ENCODE measurements around the gene KIF19.
"Not testable (repeated sequence)": the region's sequence is repeated elsewhere in the genome, so short reads cannot be mapped to it uniquely, and the experiment has no call there.

The KIF19 gene

GRCh38 chr17:74280093-74280513 lies 45.9 kb upstream of the KIF19 start:
- H3K9ac ChIP-seq (ENCODE audit: low read length) = no peak overlapping the region
- no peaks in the 10 kb centered on the region for H3K79me2 ChIP-seq (ENCODE audit: insufficient read depth, low read length)
- no peaks in the 10 kb centered on the region for H3K9me2 ChIP-seq (replicated peaks; ENCODE audit: insufficient read depth, low read length)
- H2AFZ ChIP-seq (ENCODE audit: low read depth, low read length, severe bottlenecking) = no peak overlapping the region
- no peaks in the 10 kb centered on the region for H3K9me3 ChIP-seq (ENCODE audit: insufficient read depth, low read length)
- no peak overlapping the region for H3K4me3 ChIP-seq (ENCODE audit: insufficient read depth, low read length, poor library complexity, severe bottlenecking)
- no peaks in the 10 kb centered on the region for H3K36me3 ChIP-seq (ENCODE audit: low read length)
- TF ChIP-seq EZH2phosphoT487 (conservative IDR thresholded peaks at IDR 0.05; ENCODE audit: low read length) = no peak
- no peak for TF ChIP-seq CTCF (IDR thresholded peaks at IDR 0.05; ENCODE audit: insufficient read depth, low read length, poor library complexity, severe bottlenecking)
- no peaks in the 10 kb centered on the region for H3K27me3 ChIP-seq (ENCODE audit: low read length)
- H4K20me1 ChIP-seq (ENCODE audit: low read depth, low read length) = no peaks in the 10 kb centered on the region
- H3K4me2 ChIP-seq (ENCODE audit: low read depth, low read length, poor library complexity, severe bottlenecking) = no peak overlapping the region
- no peaks in the 10 kb centered on the region for H3F3A ChIP-seq (ENCODE audit: insufficient read depth)
- H3K27ac ChIP-seq (ENCODE audit: low read depth, low read length) = no peak overlapping the region

GRCh38 chr17:74281799-74282198 lies 44.2 kb upstream of the KIF19 start:
- no peak overlapping the region for H3K9ac ChIP-seq (ENCODE audit: low read length)
- no peaks in the 10 kb centered on the region for H3K9me2 ChIP-seq (replicated peaks; ENCODE audit: insufficient read depth, low read length)
- no peaks in the 10 kb centered on the region for H3K27me3 ChIP-seq (ENCODE audit: low read length)
- H4K20me1 ChIP-seq (ENCODE audit: low read depth, low read length) = no peaks in the 10 kb centered on the region
- no peak overlapping the region for H3K27ac ChIP-seq (ENCODE audit: low read depth, low read length)
- H3F3A ChIP-seq (ENCODE audit: insufficient read depth) = no peaks in the 10 kb centered on the region
- H3K4me2 ChIP-seq (ENCODE audit: low read depth, low read length, poor library complexity, severe bottlenecking) = no peak overlapping the region
- H3K9me3 ChIP-seq (ENCODE audit: insufficient read depth, low read length) = no peaks in the 10 kb centered on the region
- H2AFZ ChIP-seq (ENCODE audit: low read depth, low read length, severe bottlenecking) = no peak overlapping the region
- H3K4me3 ChIP-seq (ENCODE audit: insufficient read depth, low read length, poor library complexity, severe bottlenecking) = no peak overlapping the region
- no peak for TF ChIP-seq CTCF (IDR thresholded peaks at IDR 0.05; ENCODE audit: insufficient read depth, low read length, poor library complexity, severe bottlenecking)
- no peak for TF ChIP-seq EZH2phosphoT487 (conservative IDR thresholded peaks at IDR 0.05; ENCODE audit: low read length)
- no peaks in the 10 kb centered on the region for H3K36me3 ChIP-seq (ENCODE audit: low read length)
- no peaks in the 10 kb centered on the region for H3K79me2 ChIP-seq (ENCODE audit: insufficient read depth, low read length)

GRCh38 chr17:74282274-74282586 lies 43.8 kb upstream of the KIF19 start:
- not testable (repeated sequence) for H3K4me2 ChIP-seq (ENCODE audit: low read depth, low read length, poor library complexity, severe bottlenecking); H3F3A ChIP-seq (ENCODE audit: insufficient read depth); H3K27me3 ChIP-seq (ENCODE audit: low read length); H3K27ac ChIP-seq (ENCODE audit: low read depth, low read length); H3K4me3 ChIP-seq (ENCODE audit: insufficient read depth, low read length, poor library complexity, severe bottlenecking); H3K79me2 ChIP-seq (ENCODE audit: insufficient read depth, low read length); H3K9me2 ChIP-seq (replicated peaks; ENCODE audit: insufficient read depth, low read length); H3K9me3 ChIP-seq (ENCODE audit: insufficient read depth, low read length); H3K9ac ChIP-seq (ENCODE audit: low read length); H2AFZ ChIP-seq (ENCODE audit: low read depth, low read length, severe bottlenecking); H4K20me1 ChIP-seq (ENCODE audit: low read depth, low read length); H3K36me3 ChIP-seq (ENCODE audit: low read length)

- TF ChIP-seq CTCF (IDR thresholded peaks at IDR 0.05; ENCODE audit: insufficient read depth, low read length, poor library complexity, severe bottlenecking) (no peak), EZH2phosphoT487 (conservative IDR thresholded peaks at IDR 0.05; ENCODE audit: low read length) (no peak)
- Histone ChIP-seq H2AFZ (ENCODE audit: low read depth, low read length, severe bottlenecking) (no peak overlapping the region), H3K9me2 (replicated peaks; ENCODE audit: insufficient read depth, low read length) (no peaks in the 10 kb centered on the region), H3K27me3 (ENCODE audit: low read length) (no peaks in the 10 kb centered on the region), H3K36me3 (ENCODE audit: low read length) (no peaks in the 10 kb centered on the region), H3K9ac (ENCODE audit: low read length) (no peak overlapping the region), H3K9me3 (ENCODE audit: insufficient read depth, low read length) (no peaks in the 10 kb centered on the region), H3K79me2 (ENCODE audit: insufficient read depth, low read length) (no peaks in the 10 kb centered on the region), H3F3A (ENCODE audit: insufficient read depth) (no peaks in the 10 kb centered on the region), H3K27ac (ENCODE audit: low read depth, low read length) (no peak overlapping the region), H4K20me1 (ENCODE audit: low read depth, low read length) (no peaks in the 10 kb centered on the region), H3K4me2 (ENCODE audit: low read depth, low read length, poor library complexity, severe bottlenecking) (no peak overlapping the region), H3K4me3 (ENCODE audit: insufficient read depth, low read length, poor library complexity, severe bottlenecking) (no peak overlapping the region)
Measured at GRCh38 chr17:74282587-74283370, 43.2 kb upstream of the KIF19 start.
